Smooth muscle cell (in vitro differentiated cells): ENCODE measurements around the gene ZNF322. TPM values are rescaled to one million over a fixed set of nuclear protein-coding genes. Genes with fewer than 3 reads are reported as not detected.

Experiments
- DNase-seq: peaks from one replicate; lab custom pipeline; 2025; ENCODE audit not compliant: unreplicated experiment; lab: John Stamatoyannopoulos, UW
- H2AFZ ChIP-seq: fragments of 200-600 bp; sonication (generic); 2 replicates; pipeline ENCODE4 v1.6.0; 2016; ENCODE audit warnings: antibody characterized with exemption, low read depth, mild to moderate bottlenecking
- H3F3A ChIP-seq: fragments of 200-600 bp; sonication (generic); 2 replicates; pipeline ENCODE4 v1.6.0; 2017; ENCODE audit warnings: antibody characterized with exemption, low read depth
- H3K27ac ChIP-seq: fragments of 200-600 bp; sonication (generic); 2 replicates; pipeline ENCODE4 v1.5.1; 2016; ENCODE audit warnings: low read depth, mild to moderate bottlenecking
- H3K27me3 ChIP-seq: fragments of 200-600 bp; sonication (generic); 2 replicates; pipeline ENCODE4 v1.6.1; 2016; ENCODE audit warnings: low read depth, mild to moderate bottlenecking
- H3K36me3 ChIP-seq: fragments of 200-600 bp; sonication (generic); 2 replicates; pipeline ENCODE4 v1.5.1; 2016; ENCODE audit warnings: low read depth
- H3K4me1 ChIP-seq: fragments of 200-600 bp; sonication (generic); 2 replicates; pipeline ENCODE4 v1.5.1; 2016; ENCODE audit warnings: low read depth
- H3K4me2 ChIP-seq: fragments of 200-600 bp; sonication (generic); 2 replicates; pipeline ENCODE4 v1.6.0; 2016; ENCODE audit warnings: mild to moderate bottlenecking
- H3K4me3 ChIP-seq: fragments of 200-600 bp; sonication (generic); 2 replicates; pipeline ENCODE4 v1.5.1; 2016; ENCODE audit warnings: mild to moderate bottlenecking
- H3K79me2 ChIP-seq: fragments of 200-600 bp; sonication (generic); 2 replicates; pipeline ENCODE4 v1.6.0; 2016; ENCODE audit warnings: low read depth, mild to moderate bottlenecking
- H3K9ac ChIP-seq: fragments of 200-600 bp; sonication (generic); 2 replicates; pipeline ENCODE4 v1.6.0; 2016; ENCODE audit warnings: low read depth
- H3K9me3 ChIP-seq: fragments of 200-600 bp; sonication (generic); replicated peaks from 2 replicates; pipeline ENCODE4 v1.5.1; 2016; ENCODE audit warnings: low read depth
- H4K20me1 ChIP-seq: fragments of 200-600 bp; sonication (generic); 2 replicates; pipeline ENCODE4 v1.6.0; 2016; ENCODE audit warnings: low read depth
- WGBS: methylation state at CpG from one replicate; pipeline ENCODE4 v1.1.7; 2016; ENCODE audit warnings: low lambda C conversion rate; 5-methylcytosine and 5-hydroxymethylcytosine counted together
- polyA plus RNA-seq: library from polyadenylated mRNA; unstranded; fragments of >200 nt; fragmentation: Nextera tagmentation; extraction: Ambion mirVana; gene quantifications from 2 replicates; pipeline ENCODE4 v1.2.1, GENCODE V29; 2016
- total RNA-seq: library from RNA; depleted of rRNA; stranded (reverse); fragments of >200 nt; gene quantifications from 2 replicates; pipeline ENCODE4 v1.2.3, GENCODE V29; 2014
- TF ChIP-seq, protein P1 (sequence below): fragments of 200-600 bp; sonication (generic); IDR thresholded peaks from 2 replicates; pipeline ENCODE4 v1.5.1; 2017; ENCODE audit warnings: borderline replicate concordance, mild to moderate bottlenecking, antibody characterized with exemption; ENCODE audit not compliant: insufficient read depth, poor library complexity, severe bottlenecking

Gene ZNF322
- total and polyA plus RNA-seq, 2 experiments from 2014 or later = 13.7 to 23.9 TPM

- H3K79me2 ChIP-seq = peaks cover 13% of the 10 kb centered on the region
- TF ChIP-seq, protein P1, sequence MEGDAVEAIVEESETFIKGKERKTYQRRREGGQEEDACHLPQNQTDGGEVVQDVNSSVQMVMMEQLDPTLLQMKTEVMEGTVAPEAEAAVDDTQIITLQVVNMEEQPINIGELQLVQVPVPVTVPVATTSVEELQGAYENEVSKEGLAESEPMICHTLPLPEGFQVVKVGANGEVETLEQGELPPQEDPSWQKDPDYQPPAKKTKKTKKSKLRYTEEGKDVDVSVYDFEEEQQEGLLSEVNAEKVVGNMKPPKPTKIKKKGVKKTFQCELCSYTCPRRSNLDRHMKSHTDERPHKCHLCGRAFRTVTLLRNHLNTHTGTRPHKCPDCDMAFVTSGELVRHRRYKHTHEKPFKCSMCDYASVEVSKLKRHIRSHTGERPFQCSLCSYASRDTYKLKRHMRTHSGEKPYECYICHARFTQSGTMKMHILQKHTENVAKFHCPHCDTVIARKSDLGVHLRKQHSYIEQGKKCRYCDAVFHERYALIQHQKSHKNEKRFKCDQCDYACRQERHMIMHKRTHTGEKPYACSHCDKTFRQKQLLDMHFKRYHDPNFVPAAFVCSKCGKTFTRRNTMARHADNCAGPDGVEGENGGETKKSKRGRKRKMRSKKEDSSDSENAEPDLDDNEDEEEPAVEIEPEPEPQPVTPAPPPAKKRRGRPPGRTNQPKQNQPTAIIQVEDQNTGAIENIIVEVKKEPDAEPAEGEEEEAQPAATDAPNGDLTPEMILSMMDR = no peak
- H3K27ac ChIP-seq = no peak overlapping the region
- no peak overlapping the region for H2AFZ ChIP-seq
- H3K36me3 ChIP-seq = no peaks in the 10 kb centered on the region
- no peak overlapping the region for H3K4me2 ChIP-seq
- no peaks in the 10 kb centered on the region for H3K27me3 ChIP-seq
- DNase-seq = no peak
- no peaks in the 10 kb centered on the region for H4K20me1 ChIP-seq
- H3K9ac ChIP-seq = no peak overlapping the region
- no peak overlapping the region for H3K4me3 ChIP-seq
- no peaks in the 10 kb centered on the region for H3F3A ChIP-seq
- no peaks in the 10 kb centered on the region for H3K9me3 ChIP-seq
- H3K4me1 ChIP-seq = no peaks in the 10 kb centered on the region
- 96% methylated on average over 3 of the region's 3 CpGs for WGBS
Observed at GRCh38 chr6:26602262-26602661, 57.3 kb downstream of the ZNF322 start.

DNA sequence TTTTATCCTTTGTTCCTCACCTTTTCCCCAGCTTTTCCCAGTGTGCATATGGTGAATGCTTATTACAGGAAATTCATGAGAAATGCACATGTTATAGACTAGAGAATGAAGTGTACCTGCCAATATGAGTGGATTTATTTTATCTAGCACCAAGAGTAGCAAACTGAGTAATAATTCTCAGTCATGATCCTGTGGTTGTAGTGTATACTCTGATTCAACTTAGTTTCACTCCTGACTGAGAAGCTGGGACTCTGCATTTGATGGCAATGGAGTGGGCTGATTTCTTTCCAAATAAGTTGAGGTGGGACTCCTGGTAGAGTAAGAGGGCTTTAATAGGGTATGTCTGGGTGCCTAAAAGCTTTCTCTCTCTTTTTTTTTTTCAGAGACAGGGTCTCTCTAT, 58.8 kb downstream of the ZNF322 start:
- H3K9me3 ChIP-seq = no peaks in the 10 kb centered on the region
- H3K36me3 ChIP-seq = no peaks in the 10 kb centered on the region
- DNase-seq = no peak
- no peak overlapping the region for H3K27ac ChIP-seq
- no peak overlapping the region for H3K4me2 ChIP-seq
- peaks cover 17% of the 10 kb centered on the region for H3K79me2 ChIP-seq
- no peaks in the 10 kb centered on the region for H3K4me1 ChIP-seq
- H3K9ac ChIP-seq = no peak overlapping the region
- H3K27me3 ChIP-seq = no peaks in the 10 kb centered on the region
- TF ChIP-seq, protein P1 = no peak
- H3K4me3 ChIP-seq = no peak overlapping the region
- no peaks in the 10 kb centered on the region for H3F3A ChIP-seq
- H4K20me1 ChIP-seq = no peaks in the 10 kb centered on the region
- H2AFZ ChIP-seq = no peak overlapping the region

- no peaks in the 10 kb centered on the region for H4K20me1 ChIP-seq
- TF ChIP-seq, protein P1 = no peak
- no peak overlapping the region for H2AFZ ChIP-seq
- no peaks in the 10 kb centered on the region for H3K27me3 ChIP-seq
- H3K36me3 ChIP-seq = no peaks in the 10 kb centered on the region
- no peak overlapping the region for H3K9ac ChIP-seq
- no peak for DNase-seq
- no peak overlapping the region for H3K4me2 ChIP-seq
- H3K27ac ChIP-seq = no peak overlapping the region
- H3K4me3 ChIP-seq = no peak overlapping the region
- 96% methylated on average over 1 of the region's 1 CpG for WGBS
- no peaks in the 10 kb centered on the region for H3F3A ChIP-seq
- H3K4me1 ChIP-seq = peaks cover under 1% of the 10 kb centered on the region
- peaks cover 17% of the 10 kb centered on the region for H3K79me2 ChIP-seq
- H3K9me3 ChIP-seq = no peaks in the 10 kb centered on the region
Observed at GRCh38 chr6:26599591-26599990, 60.0 kb downstream of the ZNF322 start.

- no peak overlapping the region for H3K27ac ChIP-seq
- no peaks in the 10 kb centered on the region for H3K27me3 ChIP-seq
- H2AFZ ChIP-seq = no peak overlapping the region
- no peaks in the 10 kb centered on the region for H3K9me3 ChIP-seq
- DNase-seq = no peak
- TF ChIP-seq, protein P1 = no peak
- H4K20me1 ChIP-seq = no peaks in the 10 kb centered on the region
- no peak overlapping the region for H3K9ac ChIP-seq
- H3K79me2 ChIP-seq = peaks cover 17% of the 10 kb centered on the region
- peaks cover 5% of the 10 kb centered on the region for H3K4me1 ChIP-seq
- no peak overlapping the region for H3K4me3 ChIP-seq
- no peaks in the 10 kb centered on the region for H3F3A ChIP-seq
- no peak overlapping the region for H3K4me2 ChIP-seq
- H3K36me3 ChIP-seq = no peaks in the 10 kb centered on the region
- WGBS = 100% methylated on average over 1 of the region's 1 CpG
Observed at GRCh38 chr6:26599134-26599533, 60.4 kb downstream of the ZNF322 start.
